Left hindlimb (tissue), 1 donor: ENCODE results near the gene UBL7.
"Not testable (repeated sequence)": the region's sequence is repeated elsewhere in the genome, so short reads cannot be mapped to it uniquely, and the experiment has no call there.

ENCODE experiments used
- DNase-seq: peaks from one replicate; pipeline ENCODE4 v3.0.0-alpha.2; 2018

UBL7 gene

GRCh38 chr15:74460871-74461846, at the start of gene UBL7:
UBL7 (minus strand) TSS chr15:74461160; CDS start chr15:74458867, 2,293 bp downstream.
- peak; percentile 97 for DNase-seq

- no peak for DNase-seq
Observed at GRCh38 chr15:74506515-74506840, 45.5 kb upstream of the UBL7 start.

- DNase-seq = no peak
Observed at GRCh38 chr15:74505837-74506514, 45.0 kb upstream of the UBL7 start.

GRCh38 chr15:74504836-74505235, 43.9 kb upstream of the UBL7 start:
- no peak for DNase-seq

- DNase-seq = no peak
Observed at GRCh38 chr15:74504418-74504817, 43.5 kb upstream of the UBL7 start.

GRCh38 chr15:74502301-74502700, 41.3 kb upstream of the UBL7 start:
- no peak for DNase-seq

GRCh38 chr15:74500401-74500800, 39.4 kb upstream of the UBL7 start:
- no peak for DNase-seq

- no peak for DNase-seq
Observed at GRCh38 chr15:74499366-74499765, 38.4 kb upstream of the UBL7 start.

GRCh38 chr15:74497584-74497983, 36.6 kb upstream of the UBL7 start:
- no peak for DNase-seq

GRCh38 chr15:74496648-74497047, 35.7 kb upstream of the UBL7 start:
- no peak for DNase-seq

- DNase-seq = no peak
Observed at GRCh38 chr15:74490339-74490689, 29.4 kb upstream of the UBL7 start.

GRCh38 chr15:74489518-74490338, 28.8 kb upstream of the UBL7 start:
- DNase-seq = peak; percentile 45

GRCh38 chr15:74488776-74489175, 27.8 kb upstream of the UBL7 start:
- DNase-seq = no peak

- DNase-seq = no peak
Observed at GRCh38 chr15:74482661-74483060, 21.7 kb upstream of the UBL7 start.

GRCh38 chr15:74480364-74480763, 19.4 kb upstream of the UBL7 start:
- not testable (repeated sequence) for DNase-seq

GRCh38 chr15:74471621-74472020, 10.7 kb upstream of the UBL7 start:
- DNase-seq = not testable (repeated sequence)

GRCh38 chr15:74470631-74471395, 9.9 kb upstream of the UBL7 start:
- DNase-seq = no peak

- DNase-seq = no peak
Observed at GRCh38 chr15:74468341-74469032, 7.5 kb upstream of the UBL7 start.

- DNase-seq = no peak
Observed at GRCh38 chr15:74466570-74466969, 5.6 kb upstream of the UBL7 start.

GRCh38 chr15:74464897-74465296, 3.9 kb upstream of the UBL7 start:
- no peak for DNase-seq

GRCh38 chr15:74464216-74464615, 3.3 kb upstream of the UBL7 start:
- no peak for DNase-seq

- no peak for DNase-seq
Observed at GRCh38 chr15:74463634-74464033, 2.7 kb upstream of the UBL7 start.
